ENCODE data around the gene OR10P1.
"Not testable (repeated sequence)": the region's sequence is repeated elsewhere in the genome, so short reads cannot be mapped to it uniquely, and the experiment has no call there.

Gene OR10P1

GRCh38 chr12:55636853-55637252 lies at the start of gene OR10P1:
Gene OR10P1, plus strand, starts transcription at chr12:55636892. Its CDS starts 0 bp downstream, at chr12:55636892.
- no peak for DNase-seq (ENCODE audit: low read depth)

GRCh38 chr12:55590152-55590551 lies 46.5 kb upstream of the OR10P1 start:
- not testable (repeated sequence) for DNase-seq (ENCODE audit: low read depth)

DNA sequence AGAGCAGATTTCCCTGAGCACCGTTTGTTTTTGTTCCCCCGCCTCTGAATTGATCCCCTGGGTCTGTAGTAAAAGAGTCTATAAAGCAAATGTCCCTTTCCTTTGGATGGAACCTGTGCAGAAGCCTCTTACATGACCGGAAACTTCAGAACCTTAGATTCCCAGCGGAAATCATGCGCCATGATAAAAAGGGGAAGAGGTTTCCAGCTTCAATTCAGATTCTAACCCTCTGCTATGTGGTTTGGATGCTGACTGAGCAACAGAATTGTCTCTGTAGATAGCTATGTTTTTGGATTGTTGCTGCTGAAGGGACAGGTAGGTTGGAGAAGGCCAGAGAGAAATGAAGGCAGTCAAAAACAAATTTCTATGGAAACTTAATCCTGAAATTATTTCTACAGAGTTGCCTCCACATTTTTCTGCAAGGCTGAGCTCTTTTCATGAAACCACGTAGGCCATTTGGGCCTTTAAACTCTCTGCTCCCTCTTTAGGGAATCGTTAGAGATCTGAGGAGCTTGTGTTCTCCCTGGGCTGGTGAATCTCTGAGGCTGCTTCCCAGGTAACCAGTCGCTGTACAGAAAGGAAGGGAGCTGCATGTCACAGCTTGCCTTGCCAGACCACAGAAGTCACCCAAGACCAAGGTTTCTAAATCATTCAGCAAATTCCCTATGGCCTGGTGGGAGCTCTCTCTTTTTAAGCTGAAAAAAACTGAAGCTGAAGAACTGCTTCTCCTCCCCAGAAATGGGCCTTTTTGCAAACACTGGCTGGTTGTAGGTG lies 28.7 kb upstream of the OR10P1 start:
- no peak for DNase-seq (ENCODE audit: low read depth)

DNA sequence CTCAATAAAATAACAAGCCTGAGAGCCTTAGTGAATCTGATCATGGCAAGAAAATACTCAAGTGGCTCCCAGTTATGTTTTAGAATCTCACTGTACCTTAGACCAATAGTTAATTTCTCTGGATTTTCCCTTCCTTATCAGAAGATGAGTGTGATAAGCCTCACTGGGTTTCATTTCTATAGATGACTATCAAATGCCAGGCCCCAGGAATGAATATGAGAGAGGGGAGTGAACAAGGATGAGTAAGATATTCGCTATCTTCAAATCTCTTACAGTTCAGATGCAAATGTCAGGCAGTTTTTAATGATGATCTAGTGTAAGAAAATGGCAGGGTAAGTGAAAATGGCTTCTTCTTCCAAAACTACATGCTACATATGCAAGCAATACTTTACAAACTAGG lies 26.1 kb upstream of the OR10P1 start:
- DNase-seq (ENCODE audit: low read depth) = no peak

GRCh38 chr12:55612646-55613045 lies 24.0 kb upstream of the OR10P1 start:
- DNase-seq (ENCODE audit: low read depth) = no peak

DNA sequence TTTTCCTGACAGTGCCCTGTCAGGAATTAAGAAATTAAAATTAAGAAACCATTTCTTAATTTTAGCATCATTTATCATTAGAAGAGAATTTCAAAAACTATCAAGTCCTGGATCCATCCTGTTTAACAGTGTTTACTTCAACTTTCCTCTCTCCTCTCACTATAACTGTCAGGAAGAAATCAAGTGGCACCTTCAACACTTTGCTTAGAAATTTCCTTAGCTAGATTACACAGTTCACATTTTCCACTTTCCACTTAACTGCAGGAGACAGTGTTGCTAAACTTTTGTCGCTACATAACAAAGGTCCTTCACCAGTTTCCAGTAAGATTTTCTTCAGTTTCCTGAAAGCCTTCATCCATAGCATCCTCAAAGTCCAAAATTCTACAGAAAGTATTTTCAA lies 21.9 kb upstream of the OR10P1 start:
- no peak for DNase-seq (ENCODE audit: low read depth)

- DNase-seq (ENCODE audit: low read depth) = peak; percentile 18
Observed at GRCh38 chr12:55619354-55620138, 17.1 kb upstream of the OR10P1 start.

DNA sequence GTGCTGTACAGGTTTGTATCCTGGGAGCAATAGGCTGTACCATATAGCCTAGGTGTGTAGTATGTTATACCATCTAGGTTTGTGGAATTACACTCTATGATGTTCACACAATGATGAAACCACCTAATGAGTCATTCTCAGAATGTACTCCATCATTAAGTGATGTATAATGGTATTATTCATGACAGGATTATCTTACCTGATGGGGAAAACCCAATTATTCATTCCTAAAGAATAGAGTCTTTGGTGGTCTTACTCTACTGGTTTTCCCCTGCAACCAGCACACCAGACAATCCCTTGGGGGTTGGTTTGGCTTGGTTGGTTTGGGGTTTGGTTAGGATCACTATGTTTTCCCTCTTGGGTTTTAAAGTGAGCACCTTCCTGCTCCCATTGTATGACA lies 12.6 kb upstream of the OR10P1 start:
- DNase-seq (ENCODE audit: low read depth) = no peak

GRCh38 chr12:55626154-55626553 lies 10.5 kb upstream of the OR10P1 start:
- no peak for DNase-seq (ENCODE audit: low read depth)

DNA sequence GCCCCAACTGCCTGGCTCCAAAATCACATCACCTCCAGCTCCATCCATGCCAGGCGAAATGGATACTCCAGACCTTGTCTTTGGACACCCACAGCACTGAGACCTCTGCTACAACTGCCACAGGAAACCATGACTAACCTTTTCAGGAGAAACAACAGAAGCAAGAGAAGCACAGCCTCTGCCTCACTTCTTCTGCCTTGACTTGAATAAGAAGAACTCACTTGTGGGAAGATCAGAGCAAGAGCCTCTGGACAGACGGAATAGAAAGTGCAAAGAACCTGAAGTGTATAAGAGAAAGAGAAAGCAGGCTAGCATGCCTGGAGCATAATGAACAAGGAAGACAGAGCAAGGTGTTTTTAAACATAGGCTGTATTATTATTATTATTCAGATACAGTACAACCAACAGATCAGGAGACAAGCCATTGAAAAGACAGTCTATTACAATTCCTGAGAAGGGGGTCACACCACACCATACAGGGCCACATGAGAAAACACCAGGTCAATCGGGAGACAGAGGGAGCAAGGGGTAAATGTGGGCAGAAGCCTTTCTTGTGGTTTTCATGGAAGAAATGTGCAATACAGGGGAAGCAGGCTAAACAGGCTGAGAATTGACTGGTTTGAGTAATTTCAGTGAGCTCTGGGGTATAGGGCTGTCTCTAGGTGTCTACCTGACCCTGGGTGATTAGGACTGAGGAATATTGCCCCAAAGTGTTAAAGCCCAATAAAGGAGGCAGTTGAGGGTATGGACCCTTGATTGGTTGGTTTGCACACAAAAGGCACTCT lies 7.4 kb upstream of the OR10P1 start:
- no peak for DNase-seq (ENCODE audit: low read depth)

- no peak for DNase-seq (ENCODE audit: low read depth)
Observed at GRCh38 chr12:55631056-55631455, 5.6 kb upstream of the OR10P1 start.

DNA sequence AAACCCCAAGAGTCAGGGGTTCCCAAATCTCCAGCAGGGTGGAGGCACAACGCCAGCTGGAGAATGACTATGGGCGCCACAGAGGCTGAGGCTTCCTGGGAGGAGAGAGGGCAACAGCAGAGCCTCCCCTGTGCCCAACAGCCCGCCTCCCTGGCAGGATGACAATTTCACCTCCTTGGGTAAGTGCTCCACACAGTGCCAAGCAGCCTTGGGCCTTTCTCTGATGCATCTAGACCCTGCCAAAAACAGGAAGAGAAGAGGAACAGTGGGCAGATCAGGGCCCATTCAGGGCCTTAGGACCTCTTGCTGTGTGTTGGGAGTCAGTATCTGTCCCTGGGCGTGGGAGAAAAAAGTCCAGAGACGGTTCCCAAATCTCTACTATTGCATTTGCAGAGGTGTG lies 5.0 kb upstream of the OR10P1 start:
- DNase-seq (ENCODE audit: low read depth) = no peak

DNA sequence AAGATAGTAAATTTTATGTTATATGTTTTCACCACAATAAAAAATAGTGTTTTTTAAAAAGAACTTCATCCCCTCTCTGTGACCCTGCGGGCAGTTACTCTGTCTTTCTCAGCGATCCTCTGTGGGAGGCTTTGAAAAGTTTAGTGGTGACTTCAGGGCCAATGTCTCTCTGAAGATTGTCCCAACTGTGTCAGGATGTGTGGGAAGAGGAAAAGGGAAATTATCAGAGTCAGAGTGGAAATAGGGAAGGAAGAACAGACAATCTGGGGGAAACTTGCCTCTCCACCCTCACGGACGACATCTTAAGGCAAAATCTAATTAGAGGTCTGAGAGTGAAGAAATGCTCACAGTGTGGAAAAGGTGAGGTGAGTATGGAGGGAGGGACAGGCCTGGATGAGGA lies 3.5 kb upstream of the OR10P1 start:
- no peak for DNase-seq (ENCODE audit: low read depth)

DNA sequence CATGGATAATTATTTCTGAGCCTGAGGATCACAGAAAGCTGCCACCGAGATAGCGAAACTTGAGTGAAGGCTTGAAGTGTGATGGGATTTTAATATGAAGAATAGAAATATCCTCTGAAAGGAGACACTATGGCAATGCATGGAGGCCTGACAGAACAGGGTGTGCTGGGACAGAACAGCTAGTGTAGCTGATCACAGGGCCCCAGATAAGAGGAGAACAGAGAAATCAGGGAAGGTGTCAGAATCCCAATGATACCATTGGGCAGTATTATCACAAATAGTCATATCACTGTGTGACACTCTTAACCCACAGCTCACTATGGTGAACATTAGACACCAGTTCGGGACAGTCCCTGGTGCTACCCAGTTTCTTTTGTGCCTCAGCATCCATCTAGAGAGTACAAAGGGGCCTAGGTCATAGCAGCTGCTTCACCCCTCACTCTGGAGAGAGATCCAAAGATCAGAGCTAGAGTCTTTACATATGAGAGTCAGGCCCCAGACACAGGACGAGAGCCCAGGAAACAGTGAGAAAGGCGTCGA lies 506 bp upstream of the OR10P1 start:
- DNase-seq (ENCODE audit: low read depth) = no peak

GRCh38 chr12:55637467-55637866 lies 775 bp downstream of the OR10P1 start:
- no peak for DNase-seq (ENCODE audit: low read depth)

GRCh38 chr12:55641595-55641994 lies 4.9 kb downstream of the OR10P1 start:
- no peak for DNase-seq (ENCODE audit: low read depth)

DNA sequence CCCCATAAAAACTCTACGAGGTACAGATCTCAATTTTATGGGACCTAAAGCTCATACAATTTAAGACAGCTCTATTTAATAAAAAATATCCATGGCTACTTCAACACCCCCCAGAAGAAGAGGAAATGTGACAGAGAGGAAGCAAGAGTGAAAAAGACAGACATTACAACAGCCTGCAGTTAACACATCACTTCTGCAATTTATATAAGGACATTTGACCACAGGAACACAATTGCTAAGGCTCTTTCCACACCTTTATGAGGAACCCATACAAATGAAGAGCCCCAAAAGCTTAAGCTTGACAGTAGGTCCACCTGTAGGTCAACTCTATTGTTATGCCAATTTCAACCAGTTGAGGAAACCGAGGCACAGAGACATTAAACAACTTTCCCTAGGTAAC lies 5.6 kb downstream of the OR10P1 start:
- no peak for DNase-seq (ENCODE audit: low read depth)

GRCh38 chr12:55642669-55643068 lies 6.0 kb downstream of the OR10P1 start:
- no peak for DNase-seq (ENCODE audit: low read depth)

DNA sequence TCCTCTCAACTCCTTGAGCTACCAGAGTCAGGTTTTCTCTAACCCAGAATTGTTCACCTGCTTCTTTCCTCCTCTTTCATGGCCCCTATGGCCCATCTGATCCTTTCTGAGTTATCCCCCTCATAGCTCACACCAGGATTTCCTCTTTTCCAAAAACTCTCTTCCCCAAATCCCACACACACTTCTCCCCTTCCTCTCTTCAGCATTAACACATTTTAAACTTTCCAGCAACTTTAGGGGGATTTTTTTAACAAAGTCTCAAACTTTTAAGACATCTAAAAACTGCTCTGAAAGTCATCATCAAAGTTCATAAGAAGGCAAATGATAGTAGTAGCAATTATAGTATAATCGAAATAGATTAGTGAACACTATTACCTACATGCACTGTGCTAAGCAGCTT lies 7.9 kb downstream of the OR10P1 start:
- no peak for DNase-seq (ENCODE audit: low read depth)

DNA sequence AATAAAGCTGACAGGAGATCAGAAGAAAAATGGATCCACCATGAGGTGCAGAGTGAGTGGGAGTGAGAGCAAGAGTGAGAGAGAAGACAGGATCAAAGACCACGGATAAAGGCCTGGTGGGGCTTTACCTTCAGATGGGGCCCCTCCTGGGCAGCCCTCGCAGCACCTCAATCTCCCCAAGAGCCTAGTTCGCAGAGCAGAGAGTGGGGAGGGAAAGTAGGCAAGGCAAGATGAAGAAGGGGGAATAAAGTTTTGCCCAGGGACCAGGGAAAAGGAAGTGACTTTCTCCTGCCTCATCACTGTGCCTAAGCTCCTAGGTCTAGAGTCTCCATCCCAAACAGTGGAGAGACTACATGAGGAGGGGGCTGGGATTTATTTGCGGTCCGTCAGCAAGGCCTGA lies 10.3 kb downstream of the OR10P1 start:
- DNase-seq (ENCODE audit: low read depth) = no peak

DNA sequence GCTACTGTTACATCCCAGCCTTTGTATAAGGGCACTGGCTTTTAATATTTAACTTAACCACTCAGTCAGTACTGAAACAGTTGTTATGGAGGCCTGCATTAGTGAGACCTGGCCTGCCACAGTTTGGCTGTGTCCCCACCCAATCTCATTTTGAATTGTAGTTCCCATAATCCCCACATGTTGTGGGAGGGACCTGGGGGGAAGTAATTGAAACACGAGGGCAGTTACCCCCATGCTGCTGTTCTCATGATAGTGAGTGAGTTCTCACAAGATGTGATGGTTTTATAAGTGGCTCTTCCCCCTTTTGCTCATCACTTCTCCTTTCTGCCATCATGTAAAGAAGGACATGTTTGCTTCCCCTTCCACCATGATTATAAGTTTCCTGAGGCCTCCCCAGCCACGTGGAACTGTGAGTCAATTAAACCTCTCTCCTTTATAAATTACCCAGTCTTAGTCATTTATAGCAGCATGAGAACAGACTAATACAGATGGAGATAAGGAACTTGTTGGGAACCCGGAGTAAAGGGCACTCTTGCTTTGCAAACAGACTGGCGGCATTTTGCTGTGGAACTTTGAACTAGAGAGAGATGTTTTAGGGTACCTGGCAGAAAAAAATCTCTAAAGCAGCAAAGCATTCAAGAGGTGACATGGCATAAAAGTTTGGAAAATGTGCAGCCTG lies 14.1 kb downstream of the OR10P1 start:
- DNase-seq (ENCODE audit: low read depth) = not testable (repeated sequence)

DNA sequence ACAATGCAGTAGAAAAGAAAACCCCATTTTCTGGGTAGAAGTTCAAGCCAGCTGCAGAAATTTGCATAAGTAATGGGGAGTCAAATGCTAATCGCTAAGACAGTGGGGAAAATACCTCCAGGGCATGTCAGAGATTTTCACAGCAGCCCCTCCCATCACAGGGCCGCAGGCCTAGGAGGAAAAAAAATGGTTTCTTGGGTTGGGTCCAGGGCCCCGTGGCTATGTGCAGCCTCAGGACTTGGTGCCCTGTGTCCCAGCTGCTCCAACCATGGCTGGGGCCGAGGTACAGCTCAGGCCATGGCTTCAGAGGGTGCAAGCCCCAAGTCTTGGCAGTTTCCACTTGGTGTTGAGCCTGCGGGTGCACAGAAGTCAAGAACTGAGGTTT lies 14.6 kb downstream of the OR10P1 start:
- no peak for DNase-seq (ENCODE audit: low read depth)

Measured in stimulated activated CD8-positive, alpha-beta memory T cell treated with anti-CD3 and anti-CD28 coated beads, Interleukin-12 subunit alpha, Interleukin-12 subunit beta, amount 100 ng/mL, for 1 hour (primary cell).